Liver (tissue), 9 donors: Measurements from ENCODE around the gene RILP. TPM values are rescaled to one million over a fixed set of nuclear protein-coding genes. Genes with fewer than 3 reads are reported as not detected.

Experiments used
- DNase-seq: peaks from one replicate; pipeline ENCODE4 v3.0.0-alpha.2; 2017; ENCODE audit warnings: low spot score
- H3K27ac ChIP-seq, 2 donors: one replicate each; pipeline ENCODE4 v1.7.0; 2013; ENCODE audit warnings: inconsistent platforms in 2 of 2, low read length in 2 of 2, control low read depth in 1 of 2, low read depth in 1 of 2, mild to moderate bottlenecking in 1 of 2
- H3K27me3 ChIP-seq, 4 donors: one replicate each; pipeline versions ENCODE4 v1.6.1 to v1.7.0; 2013; ENCODE audit warnings: low read length in 3 of 4, inconsistent platforms in 1 of 4, mild to moderate bottlenecking in 1 of 4, moderate library complexity in 1 of 4; ENCODE audit not compliant: control insufficient read depth in 4 of 4, insufficient read depth in 4 of 4
- H3K36me3 ChIP-seq, 4 donors: one replicate each; pipeline versions ENCODE4 v1.6.1 to v1.7.0; 2013; ENCODE audit warnings: low read length in 3 of 4, mild to moderate bottlenecking in 3 of 4, low read depth in 1 of 4, moderate library complexity in 1 of 4; ENCODE audit not compliant: control insufficient read depth in 4 of 4, insufficient read depth in 3 of 4
- H3K4me1 ChIP-seq, 4 donors: one replicate each; pipeline versions ENCODE4 v1.6.1 to v1.7.0; 2013; ENCODE audit warnings: low read length in 3 of 4, mild to moderate bottlenecking in 3 of 4, moderate library complexity in 1 of 4; ENCODE audit not compliant: control insufficient read depth in 4 of 4, insufficient read depth in 4 of 4
- H3K4me3 ChIP-seq, 3 donors: one replicate each; pipeline versions ENCODE4 v1.6.1 to v1.7.0; 2013; ENCODE audit warnings: low read length in 3 of 3, control low read depth in 1 of 3, low read depth in 1 of 3, mild to moderate bottlenecking in 1 of 3
- H3K9ac ChIP-seq, 2 donors: one replicate each; pipeline ENCODE4 v1.7.0; 2013; ENCODE audit warnings: low read length in 2 of 2, mild to moderate bottlenecking in 2 of 2, moderate library complexity in 2 of 2, control low read depth in 1 of 2, low read depth in 1 of 2
- H3K9me3 ChIP-seq, 4 donors: one replicate each; pipeline versions ENCODE4 v1.6.1 to v1.7.0; 2013; ENCODE audit warnings: low read length in 3 of 4; ENCODE audit not compliant: control insufficient read depth in 4 of 4
- ATF3 ChIP-seq: IDR thresholded peaks from 2 replicates; pipeline ENCODE4 v1.6.1; 2016; ENCODE audit warnings: antibody characterized with exemption
- CTCF ChIP-seq: fragments of 150-350 bp; IDR thresholded peaks from 2 replicates; pipeline ENCODE4 v1.5.1; 2017; ENCODE audit warnings: improper control_type of control experiment, low read depth, low read length; ENCODE audit not compliant: missing input control
- EGR1 ChIP-seq, 2 donors: IDR thresholded peaks; 2 replicates each; pipeline ENCODE4 v1.6.1; 2016 to 2018; ENCODE audit warnings: antibody characterized with exemption in 2 of 2, low read depth in 2 of 2
- FOXA1 ChIP-seq: IDR thresholded peaks from 2 replicates; pipeline ENCODE4 v1.6.1; 2016; ENCODE audit warnings: antibody characterized with exemption
- FOXA2 ChIP-seq: IDR thresholded peaks from 2 replicates; pipeline ENCODE4 v1.6.1; 2016; ENCODE audit warnings: antibody characterized with exemption
- GABPA ChIP-seq, 2 donors: IDR thresholded peaks in 1 of 2; conservative IDR thresholded peaks in 1 of 2; 2 replicates each; pipeline ENCODE4 v1.6.1; 2016; ENCODE audit warnings: antibody characterized with exemption in 2 of 2, mild to moderate bottlenecking in 1 of 2, moderate library complexity in 1 of 2
- HNF4A ChIP-seq, 2 donors: conservative IDR thresholded peaks; 2 replicates each; pipeline ENCODE4 v1.6.1; 2016; ENCODE audit warnings: antibody characterized with exemption in 2 of 2, mild to moderate bottlenecking in 2 of 2
- HNF4G ChIP-seq: IDR thresholded peaks from 2 replicates; pipeline ENCODE4 v1.6.1; 2016; ENCODE audit warnings: antibody characterized with exemption
- JUND ChIP-seq, 2 donors: IDR thresholded peaks; 2 replicates each; pipeline ENCODE4 v1.6.1; 2016; ENCODE audit warnings: antibody characterized with exemption in 2 of 2
- MAX ChIP-seq: IDR thresholded peaks from 2 replicates; pipeline ENCODE4 v1.6.1; 2016; ENCODE audit warnings: antibody characterized with exemption
- RAD21 ChIP-seq, 2 donors: IDR thresholded peaks; 2 replicates each; pipeline ENCODE4 v1.6.1; 2016; ENCODE audit warnings: antibody characterized with exemption in 2 of 2, mild to moderate bottlenecking in 2 of 2
- RXRA ChIP-seq, 2 donors: IDR thresholded peaks; 2 replicates each; pipeline ENCODE4 v1.6.1; 2017 to 2018; ENCODE audit warnings: antibody characterized with exemption in 2 of 2, mild to moderate bottlenecking in 1 of 2
- SP1 ChIP-seq: IDR thresholded peaks from 2 replicates; pipeline ENCODE4 v1.6.1; 2018; ENCODE audit warnings: antibody characterized with exemption, mild to moderate bottlenecking
- TAF1 ChIP-seq: conservative IDR thresholded peaks from 2 replicates; pipeline ENCODE4 v1.6.1; 2016; ENCODE audit warnings: antibody characterized with exemption, mild to moderate bottlenecking
- YY1 ChIP-seq: IDR thresholded peaks from 2 replicates; pipeline ENCODE4 v1.6.1; 2016; ENCODE audit warnings: antibody characterized with exemption, mild to moderate bottlenecking
- ZBTB33 ChIP-seq: IDR thresholded peaks from 2 replicates; pipeline ENCODE4 v1.6.1; 2016; ENCODE audit warnings: antibody characterized with exemption
- WGBS: extraction: QIAGEN DNeasy Blood & Tissue Kit; methylation state at CpG from one replicate; pipeline ENCODE4 v1.1.7; 2013; 5-methylcytosine and 5-hydroxymethylcytosine counted together
- polyA plus RNA-seq, 2 donors: library from polyadenylated mRNA; stranded (reverse) in 1 of 2; unstranded in 1 of 2; fragments of 200-250 nt in 1 of 2; fragments of >200 nt in 1 of 2; fragmentation: Nextera tagmentation in 1 of 2; extraction: Ambion mirVana in 1 of 2; gene quantifications; one replicate each; pipeline versions ENCODE4 v1.2.1 to v1.2.3, GENCODE V29; 2013 to 2015
- total RNA-seq, 2 donors: library from RNA; depleted of rRNA; stranded (reverse); fragments of >200 nt; gene quantifications; one replicate each; pipeline ENCODE4 v1.2.3, GENCODE V29; 2014
- donor health status: healthy.
- donor health status: healthy.
- donor health status: healthy.
- donor health status: healthy.
- donor health status: healthy.

Gene RILP
- total and polyA plus RNA-seq, 4 donors: 7.9 to 47.4 (median 22.5) TPM

GRCh38 chr17:1645207-1646171, 4.2 kb downstream of the RILP start, which contains the start of gene SCARF1 (continued):
- TF ChIP-seq CTCF (no peak), RAD21 (IDR thresholded peaks at IDR 0.05) (no peak), YY1 (no peak), GABPA (IDR thresholded peaks at IDR 0.05 in 1 of 2, conservative IDR thresholded peaks at IDR 0.05 in 1 of 2) (no peak), HNF4G (no peak), ATF3 (no peak), MAX (no peak), JUND (IDR thresholded peaks at IDR 0.05) (no peak)

GRCh38 chr17:1644493-1645206, 5.0 kb downstream of the RILP start:
- Histone ChIP-seq H3K9ac (peak overlapping the region in 1 of 2 donors; percentile 42), H3K36me3 (peaks cover 0 to 8% (median 5%) of the 10 kb centered on the region in 4 donors), H3K27ac (peak overlapping the region; percentile 69 to 72), H3K27me3 (no peaks in the 10 kb centered on the region), H3K4me1 (peaks cover 10 to 44% (median 21%) of the 10 kb centered on the region in 4 donors), H3K4me3 (peak overlapping the region in 2 of 3 donors; percentile 42 to 43), H3K9me3 (no peaks in the 10 kb centered on the region)
- DNase-seq: no peak
- WGBS: 70% methylated on average over 15 of the region's 15 CpGs
- TF ChIP-seq JUND (IDR thresholded peaks at IDR 0.05) (no peak), MAX (no peak), HNF4A (conservative IDR thresholded peaks at IDR 0.05) (no peak), GABPA (IDR thresholded peaks at IDR 0.05 in 1 of 2, conservative IDR thresholded peaks at IDR 0.05 in 1 of 2) (no peak), FOXA1 (no peak)

GRCh38 chr17:1643999-1644492, 5.6 kb downstream of the RILP start:
- no peak for TF ChIP-seq GABPA (IDR thresholded peaks at IDR 0.05 in 1 of 2, conservative IDR thresholded peaks at IDR 0.05 in 1 of 2)
- TF ChIP-seq RXRA (IDR thresholded peaks at IDR 0.05): no peak
- TF ChIP-seq ATF3: no peak
- no peak for TF ChIP-seq TAF1
- no peak for TF ChIP-seq EGR1 (IDR thresholded peaks at IDR 0.05; ENCODE audit: low read depth in 2 of 2)
- TF ChIP-seq SP1: no peak
- TF ChIP-seq HNF4G: no peak
- no peak for TF ChIP-seq MAX
- TF ChIP-seq ZBTB33: no peak
- TF ChIP-seq FOXA1: no peak
- TF ChIP-seq FOXA2: no peak
- TF ChIP-seq JUND (IDR thresholded peaks at IDR 0.05): no peak
- 52% methylated on average over 13 of the region's 13 CpGs for WGBS
- Histone ChIP-seq H3K36me3 (peaks cover 0 to 8% (median 5%) of the 10 kb centered on the region in 4 donors), H3K27me3 (no peaks in the 10 kb centered on the region), H3K9me3 (no peaks in the 10 kb centered on the region), H3K4me1 (peaks cover 10 to 44% (median 21%) of the 10 kb centered on the region in 4 donors), H3K4me3 (peak overlapping the region in 1 of 3 donors; percentile 43), H3K27ac (peak overlapping the region; percentile 69 to 72), H3K9ac (no peak overlapping the region)
- DNase-seq: no peak
